GM21717 (cell line): ENCODE data around the gene HLA-DPA1.
"Not testable (repeated sequence)": the region's sequence is repeated elsewhere in the genome, so short reads cannot be mapped to it uniquely, and the experiment has no call there.

ENCODE experiments used
- ATAC-seq: cut with Tn5 transposase; IDR thresholded peaks from one replicate; pipeline ENCODE4 v1.9.1; 2021; ENCODE audit warnings: mild to moderate bottlenecking, moderate library complexity; ENCODE audit not compliant: unreplicated experiment

Gene HLA-DPA1

DNA sequence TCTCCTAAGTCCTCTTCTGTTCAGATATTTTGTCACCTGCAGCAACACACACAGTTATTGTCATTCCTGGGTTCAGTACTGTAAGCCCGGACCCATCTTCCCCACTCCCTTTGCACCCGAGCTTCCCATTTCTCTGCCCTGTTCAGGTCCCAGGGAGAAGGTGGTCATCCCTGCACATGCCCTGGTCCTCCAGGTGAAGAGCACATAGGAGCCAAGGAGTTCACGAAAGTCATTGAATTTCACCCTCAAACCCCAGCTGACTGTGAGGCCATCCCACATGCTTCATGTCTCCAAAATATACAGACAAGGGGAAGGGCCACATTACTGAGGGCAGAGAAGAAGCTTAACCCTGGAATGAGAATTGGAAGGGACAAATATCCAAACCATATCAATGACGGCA is 8.1 kb downstream of the HLA-DPA1 start:
- ATAC-seq: no peak

DNA sequence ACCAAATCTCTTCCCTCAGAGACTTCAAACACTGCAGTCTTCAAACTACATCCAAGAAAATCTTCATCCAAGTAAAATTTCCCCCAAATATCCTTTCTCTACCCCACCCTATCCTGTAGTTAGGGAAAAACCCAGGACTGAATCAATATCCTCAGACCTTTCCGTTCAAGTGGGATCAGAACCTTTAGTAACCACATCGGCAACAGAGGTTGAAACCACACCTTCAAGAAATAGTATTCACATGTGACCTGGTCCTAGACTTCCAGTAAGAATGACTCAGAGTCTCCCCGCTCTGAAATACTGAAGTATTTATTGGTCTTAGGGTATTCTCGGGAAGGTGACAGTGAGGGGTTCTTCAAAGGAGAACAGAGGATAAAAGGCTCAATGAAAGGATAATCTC is 8.7 kb downstream of the HLA-DPA1 start:
- no peak for ATAC-seq

DNA sequence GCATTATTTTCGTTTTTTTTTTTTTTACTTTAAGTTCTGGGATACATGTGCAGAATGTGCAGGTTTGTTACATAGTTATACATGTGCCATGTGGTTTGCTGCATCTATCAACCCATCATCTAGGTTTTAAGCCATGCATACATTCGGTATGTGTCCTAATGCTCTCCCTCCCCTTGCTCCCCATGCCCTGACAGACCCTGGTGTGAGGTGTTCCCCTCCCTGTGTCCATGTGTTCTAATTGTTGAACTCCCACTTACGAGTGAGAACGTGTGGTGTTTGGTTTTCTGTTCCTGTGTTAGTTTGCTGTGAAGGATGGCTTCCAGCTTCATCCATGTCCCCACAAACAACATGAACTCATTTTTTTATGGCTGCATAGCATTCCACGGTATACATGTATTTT is 10.0 kb downstream of the HLA-DPA1 start:
- ATAC-seq: not testable (repeated sequence)

DNA sequence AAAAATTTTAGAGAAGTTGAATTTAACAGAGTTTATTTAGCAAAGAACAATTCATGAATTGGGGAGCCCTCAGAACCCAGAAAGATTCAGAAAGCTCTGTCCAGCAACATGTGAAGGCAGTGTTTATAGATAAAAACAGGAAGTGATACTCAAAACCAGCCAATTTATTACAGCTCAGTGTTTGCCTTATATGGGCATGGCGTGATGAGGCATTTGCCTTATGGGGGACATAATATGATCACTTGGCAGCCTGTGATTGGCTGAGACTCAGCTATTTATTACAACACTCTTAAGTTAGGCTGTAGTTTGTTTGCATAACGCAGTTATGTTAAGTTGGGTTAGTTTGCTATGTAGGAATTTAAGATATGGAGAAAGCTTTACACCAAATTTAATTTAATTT is 11.5 kb downstream of the HLA-DPA1 start:
- ATAC-seq: no peak

DNA sequence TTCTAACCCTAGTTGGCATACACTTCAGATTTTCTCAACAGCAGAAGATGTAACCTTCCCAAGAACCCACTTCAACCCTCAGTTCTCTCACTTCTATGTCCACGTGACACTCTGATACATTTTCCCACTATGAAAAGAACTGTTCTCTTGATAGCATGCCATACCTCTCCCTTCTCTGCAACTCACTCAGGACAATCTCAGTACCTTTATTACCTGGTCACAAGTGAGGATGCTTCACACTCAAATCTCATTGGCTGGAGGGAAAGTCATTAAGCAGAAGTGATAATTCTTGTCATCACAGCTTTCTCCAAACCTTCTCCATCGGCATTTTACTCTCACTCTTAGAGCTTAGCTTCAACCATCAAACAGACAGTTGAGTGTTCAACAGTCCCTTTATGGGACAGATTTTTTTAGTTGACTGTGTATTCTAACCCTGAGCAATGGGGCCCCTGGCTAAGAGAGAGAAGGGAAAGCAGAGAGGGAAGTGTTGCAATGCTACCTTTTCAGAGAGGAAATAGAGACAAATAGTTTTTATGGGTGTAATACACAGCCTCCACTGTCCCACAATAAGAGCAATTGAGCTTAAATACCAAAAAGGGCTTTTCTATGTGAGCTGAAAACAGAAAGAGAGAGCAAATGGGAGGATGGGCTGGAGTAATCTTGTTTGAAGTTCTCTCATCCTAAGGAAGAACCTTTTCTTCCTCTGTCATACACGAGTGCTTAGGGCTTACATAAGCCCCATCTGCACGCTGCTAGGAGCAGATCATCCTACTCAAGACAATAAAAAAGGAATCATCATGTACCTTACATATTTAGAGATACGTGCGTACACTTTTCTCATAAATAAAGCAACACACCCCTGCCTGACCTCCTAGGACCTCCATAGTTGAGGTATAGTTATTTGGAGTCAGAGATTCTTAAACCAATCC is 16.0 kb downstream of the HLA-DPA1 start:
- no peak for ATAC-seq

DNA sequence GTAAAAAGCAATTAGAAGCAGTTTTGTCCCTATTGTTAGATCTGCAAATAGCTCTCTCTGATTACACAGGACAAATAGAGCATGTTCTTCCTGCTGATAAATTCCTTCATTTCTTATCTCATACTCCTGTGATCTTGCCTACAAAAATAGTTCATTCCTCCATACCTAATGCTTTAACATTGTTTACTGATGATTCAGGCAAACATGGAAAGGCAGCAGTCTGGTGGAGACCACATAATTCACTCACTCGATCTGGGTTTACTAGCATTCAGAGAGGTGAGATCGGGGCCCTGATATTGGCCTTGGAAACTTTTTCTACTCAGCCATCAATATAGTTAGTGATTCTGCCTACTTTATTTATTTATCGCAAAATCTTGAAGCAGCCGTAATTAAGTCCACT is 20.2 kb downstream of the HLA-DPA1 start:
- ATAC-seq: no peak

DNA sequence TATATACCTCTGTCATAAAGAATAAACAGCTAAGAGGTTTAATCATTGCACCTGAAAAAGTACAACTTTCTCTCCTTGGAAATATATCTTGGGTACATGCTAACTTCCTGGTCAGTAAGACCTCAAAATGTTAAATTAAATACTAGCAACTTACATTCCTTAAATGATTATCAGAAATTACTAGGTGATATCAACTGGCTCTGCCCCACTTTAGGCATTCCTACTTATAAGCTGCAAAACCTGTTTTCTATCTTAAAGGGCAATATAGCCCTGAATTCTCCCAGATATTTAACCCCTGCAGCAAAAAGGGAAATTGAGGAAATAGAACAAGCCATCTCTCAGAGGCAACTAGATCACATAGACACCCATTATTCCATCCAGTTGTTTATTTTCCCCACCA is 20.8 kb downstream of the HLA-DPA1 start:
- no peak for ATAC-seq

DNA sequence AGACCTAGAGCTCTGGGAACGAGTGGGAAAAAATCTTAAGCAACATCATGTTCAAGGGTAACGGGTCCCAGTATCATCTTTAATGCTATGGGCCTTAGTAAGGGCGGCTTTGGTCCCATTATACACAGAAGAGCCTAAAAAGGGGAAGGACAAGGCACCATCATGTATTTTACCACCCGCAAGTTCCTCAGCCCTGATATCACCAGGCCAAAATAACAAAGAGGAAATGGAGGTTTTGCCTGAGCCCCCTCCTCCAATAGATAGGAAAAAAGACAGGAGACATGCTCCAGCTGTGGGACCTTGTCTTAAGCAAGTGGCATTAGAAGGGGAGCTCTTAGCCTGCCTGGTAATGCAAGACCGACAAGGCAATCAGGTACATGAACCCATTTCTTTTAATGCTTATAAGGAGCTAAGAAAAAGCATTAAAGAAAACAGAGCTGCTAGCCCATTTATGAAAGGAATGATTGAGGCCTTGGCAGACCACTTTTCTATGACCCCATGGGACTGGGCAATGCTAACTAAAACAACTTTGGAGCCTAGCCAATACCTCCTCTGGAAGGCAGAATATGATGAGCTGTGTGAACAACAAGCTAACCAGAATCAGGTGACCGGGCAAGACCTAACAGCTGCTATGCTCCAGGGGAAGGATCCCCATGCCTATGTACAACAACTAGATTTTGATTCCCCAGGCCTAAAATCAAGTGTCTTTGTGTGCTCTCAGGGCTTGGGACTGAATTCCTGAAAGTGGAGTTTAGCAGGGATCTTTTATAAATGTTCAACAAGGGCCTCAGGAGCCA is 23.2 kb downstream of the HLA-DPA1 start:
- ATAC-seq: no peak

DNA sequence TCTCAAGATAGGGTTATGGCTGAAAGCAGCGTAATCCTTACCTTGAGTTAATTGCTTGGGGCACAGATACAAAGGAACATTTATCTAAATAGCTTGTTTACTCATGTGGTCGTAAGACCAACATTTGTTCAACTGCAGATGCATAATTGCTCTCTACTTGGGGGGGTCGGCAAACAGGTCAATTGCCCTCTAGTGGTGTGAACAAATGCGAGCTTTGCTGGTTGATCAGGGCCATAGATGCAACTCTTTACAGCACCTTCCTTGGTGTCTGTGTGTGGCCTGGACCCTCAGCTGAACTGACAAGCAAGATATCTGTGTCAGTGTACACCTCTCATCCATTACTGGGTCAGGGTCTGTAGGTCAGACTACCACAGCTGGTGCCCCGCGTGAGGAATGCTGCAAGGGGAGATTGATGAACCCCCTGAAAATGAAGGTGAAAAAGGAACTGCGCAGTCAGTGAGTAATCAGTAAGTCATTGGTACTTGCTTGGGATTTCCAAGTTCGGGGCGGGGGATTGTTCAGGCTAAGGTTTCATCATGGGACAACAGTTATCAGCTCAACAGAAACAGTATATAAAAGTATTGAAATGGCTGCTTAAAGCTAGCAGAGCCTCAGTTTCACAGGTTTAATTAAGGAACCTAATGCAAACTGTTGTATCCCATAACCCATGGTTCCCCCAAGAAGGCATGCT is 24.0 kb downstream of the HLA-DPA1 start:
- ATAC-seq: no peak

DNA sequence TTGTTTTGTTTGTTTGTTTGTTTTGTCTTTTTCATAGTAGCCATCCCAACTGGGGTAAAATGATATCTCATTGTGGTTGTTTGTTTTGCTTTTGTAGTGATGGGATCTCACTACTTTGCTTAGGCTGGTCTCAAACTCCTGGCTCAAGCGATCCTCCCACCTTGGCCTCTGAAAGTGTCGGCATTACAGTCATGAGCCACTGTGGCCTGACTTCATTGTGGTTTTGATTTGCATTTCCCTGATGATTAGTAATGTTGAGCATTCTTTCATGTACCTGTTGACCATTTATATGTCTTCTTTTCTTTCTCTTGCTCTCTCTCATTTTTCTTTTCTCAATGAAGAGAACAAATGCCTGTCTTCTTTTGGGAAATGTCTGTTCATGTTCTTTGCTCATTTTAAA is 33.3 kb downstream of the HLA-DPA1 start:
- ATAC-seq: no peak

DNA sequence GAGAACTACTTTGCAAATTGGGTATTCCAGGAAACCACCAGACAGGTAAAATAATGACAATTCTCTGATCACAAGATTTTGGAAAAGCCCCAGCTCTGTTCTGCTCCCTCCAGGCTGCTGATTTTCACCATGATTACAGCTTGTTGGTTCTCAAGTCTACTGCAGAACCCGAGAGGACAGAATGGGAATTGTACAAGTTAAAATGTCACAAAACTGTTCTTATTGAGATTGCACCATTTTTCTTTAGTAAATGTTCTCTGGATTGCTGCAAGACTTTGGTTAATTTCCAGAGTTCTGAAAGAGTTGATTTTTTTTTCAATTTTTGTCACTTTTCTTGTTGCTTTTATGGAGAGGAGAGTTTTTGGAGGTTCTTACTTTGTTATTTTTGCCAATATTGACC is 36.9 kb downstream of the HLA-DPA1 start:
- no peak for ATAC-seq

DNA sequence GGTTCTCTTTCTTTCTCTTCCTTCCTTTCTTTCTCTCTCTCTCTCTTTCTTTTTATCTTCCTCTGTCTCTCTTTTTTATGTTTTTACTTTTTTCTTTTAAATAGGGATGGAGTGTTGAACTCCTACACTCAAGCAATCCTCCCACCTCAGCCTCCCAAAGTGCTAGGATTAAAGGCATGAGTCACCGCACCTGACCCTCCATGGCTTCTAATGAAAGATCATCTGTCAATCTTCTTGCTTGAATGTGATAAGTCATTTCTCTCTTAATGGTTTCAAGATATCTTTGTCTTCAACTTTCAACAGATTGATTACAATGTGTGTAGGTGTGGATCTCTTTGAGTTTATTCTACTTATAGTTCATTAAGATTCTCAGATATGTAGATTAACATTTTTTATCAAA is 38.9 kb downstream of the HLA-DPA1 start:
- ATAC-seq: no peak

DNA sequence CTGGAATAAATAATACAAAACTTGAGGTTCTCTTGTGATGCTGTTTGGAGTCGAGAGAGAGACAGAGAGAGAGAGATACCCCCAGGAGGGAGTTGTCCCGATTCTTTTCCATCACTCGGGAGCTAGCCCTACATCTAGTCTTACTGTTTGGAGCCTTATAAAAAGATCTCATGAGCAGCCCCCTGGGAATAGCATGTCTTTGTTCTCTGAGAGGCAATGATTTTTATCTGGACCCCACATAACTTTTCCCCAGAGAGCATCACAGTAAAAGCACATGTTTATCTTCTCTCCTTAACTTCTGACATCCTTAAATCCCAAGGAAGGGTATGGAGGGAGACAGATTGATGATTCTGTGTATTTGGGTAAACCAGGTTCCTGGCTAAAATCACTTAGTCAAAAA is 43.2 kb downstream of the HLA-DPA1 start:
- no peak for ATAC-seq

DNA sequence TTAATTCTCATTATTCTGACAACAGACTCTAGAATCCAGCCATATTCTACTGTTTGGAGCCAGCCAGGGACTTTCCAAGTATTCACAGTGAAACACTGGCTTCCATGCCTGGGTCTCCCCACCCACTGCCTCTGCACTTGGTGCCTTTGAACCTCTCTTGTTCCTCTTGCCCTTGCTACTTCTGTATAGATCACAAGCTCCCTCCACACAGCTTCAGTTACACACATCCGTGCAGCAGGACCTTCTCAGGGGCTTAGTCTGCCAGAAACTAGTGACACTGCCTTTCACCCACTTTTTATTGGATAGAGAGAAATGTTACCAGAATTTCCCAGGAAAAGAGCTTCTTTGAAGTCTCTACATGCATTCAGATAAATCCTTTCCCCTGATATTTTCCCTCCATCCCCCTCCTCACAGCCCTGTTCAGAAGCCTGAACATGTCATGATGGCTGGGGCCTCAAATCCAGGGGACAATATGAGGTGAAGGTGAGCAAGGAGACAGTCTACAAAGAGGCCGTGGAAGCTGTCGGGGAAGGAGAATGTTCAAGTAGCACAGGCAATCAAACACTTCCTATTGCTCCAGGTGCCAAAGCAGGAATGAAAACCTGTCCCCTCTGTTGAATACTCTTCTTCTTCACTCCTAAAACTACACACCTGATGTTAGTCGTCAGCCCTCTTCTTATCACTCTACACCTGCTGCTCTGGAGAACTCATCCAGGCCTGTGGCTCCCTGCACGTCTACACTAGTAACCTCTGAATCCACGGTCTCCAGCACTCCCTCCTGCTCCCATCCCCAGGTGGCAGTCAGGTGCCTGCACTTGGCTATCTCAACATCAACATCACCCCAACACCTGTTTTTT is 43.9 kb downstream of the HLA-DPA1 start:
- ATAC-seq: peak; percentile 54

DNA sequence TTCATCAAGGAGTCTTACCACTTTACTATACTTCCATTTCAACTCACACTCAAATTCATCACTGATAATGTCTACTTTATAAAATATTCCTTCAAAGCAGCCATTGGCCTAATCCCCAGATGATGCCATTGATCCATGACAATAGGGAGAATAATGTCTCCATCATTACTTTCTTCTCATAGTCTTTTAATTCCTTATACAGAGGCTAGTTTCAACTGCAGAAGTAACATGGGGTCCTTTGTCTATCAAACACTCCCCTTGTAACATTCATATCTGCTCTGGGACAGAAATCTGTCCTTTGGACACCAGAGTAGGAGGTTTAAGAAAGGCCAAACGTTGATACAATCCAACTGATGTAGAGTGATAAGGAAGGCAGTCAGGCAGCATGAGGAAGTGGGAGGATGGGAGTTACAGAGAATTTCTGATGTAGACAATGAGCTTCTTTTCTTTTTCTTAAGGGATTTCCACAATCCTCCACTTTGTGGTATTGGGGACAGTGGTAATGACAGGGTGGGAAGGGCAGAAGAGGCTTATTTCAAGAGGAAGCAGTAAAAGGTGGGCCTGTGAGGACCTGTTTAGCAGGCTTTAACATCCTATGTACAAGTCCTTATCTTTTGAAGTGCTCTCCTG is 45.1 kb downstream of the HLA-DPA1 start:
- peak; percentile 13 for ATAC-seq

DNA sequence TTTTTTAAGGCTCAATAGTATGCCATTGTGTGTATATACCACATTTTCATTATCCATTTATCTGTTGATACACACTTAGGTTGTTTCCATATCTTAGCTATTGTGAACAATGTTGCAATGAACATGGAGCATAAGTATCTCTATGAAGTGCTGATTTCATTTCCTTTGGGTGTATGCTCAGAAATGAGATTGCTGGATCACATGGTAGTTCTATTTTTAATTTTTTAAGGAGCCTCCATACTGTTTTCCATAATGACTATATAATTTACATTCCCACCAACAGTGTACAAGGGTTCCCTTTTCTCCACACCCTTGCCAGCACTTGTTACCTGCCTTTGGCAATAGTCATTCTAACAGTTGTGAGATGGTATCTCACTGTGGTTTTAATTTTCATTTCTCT is 48.9 kb downstream of the HLA-DPA1 start:
- no peak for ATAC-seq

DNA sequence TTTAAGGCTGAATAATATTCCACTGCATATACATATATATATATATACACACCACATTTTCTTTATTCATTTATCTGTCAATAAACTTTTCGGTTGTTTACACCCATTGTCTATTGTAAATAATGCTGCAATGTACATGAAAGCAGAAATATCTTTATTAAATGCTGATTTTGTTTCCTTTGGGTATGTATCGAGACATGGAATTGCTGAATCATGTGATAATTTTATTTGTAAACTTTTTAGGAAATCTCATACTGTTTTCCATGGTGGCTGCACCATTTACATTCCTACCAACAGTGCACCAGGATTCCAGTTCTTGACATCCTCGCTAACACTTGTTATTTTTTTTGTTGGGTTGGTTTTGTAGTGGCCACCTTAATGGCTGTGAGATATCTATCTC is 49.9 kb downstream of the HLA-DPA1 start:
- ATAC-seq: no peak

DNA sequence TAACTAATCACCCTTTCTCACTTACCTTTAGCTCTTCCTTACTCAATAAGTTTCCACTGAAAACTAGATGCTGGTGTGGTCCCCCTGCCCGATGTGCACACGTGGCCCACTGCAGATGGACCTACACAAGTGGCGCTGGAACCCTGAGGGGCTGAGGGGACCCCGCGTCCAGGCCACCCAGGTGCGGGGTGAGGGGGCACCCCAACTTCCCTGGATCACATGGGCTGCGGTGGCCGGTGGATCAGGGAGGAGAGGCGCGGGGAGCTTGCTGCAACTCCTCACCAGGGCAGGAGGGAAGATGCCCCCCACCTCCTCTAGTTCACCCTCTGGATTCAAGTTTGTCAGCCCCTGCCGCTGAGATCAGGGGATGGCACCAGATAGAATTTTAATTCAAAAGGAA is 51.5 kb downstream of the HLA-DPA1 start:
- ATAC-seq: no peak

DNA sequence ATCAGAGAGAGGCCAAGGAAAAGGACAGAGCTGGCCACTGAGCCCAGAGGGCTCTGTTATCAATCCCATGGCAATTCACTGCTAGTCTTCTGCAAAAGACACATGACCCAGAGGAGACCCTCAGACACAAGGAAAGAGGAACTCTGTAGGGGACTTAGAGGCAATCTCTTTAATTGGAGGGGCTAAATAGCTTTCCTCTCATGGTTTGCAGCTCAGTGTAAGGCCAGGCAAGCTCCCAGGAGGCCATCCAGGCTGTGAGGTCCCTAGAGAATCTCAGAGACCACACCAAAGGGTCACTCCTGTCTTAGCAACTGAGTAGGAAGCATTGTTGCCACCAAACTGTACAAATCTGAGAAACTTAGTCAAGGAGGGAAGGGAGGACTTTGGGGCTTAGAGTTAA is 54.1 kb downstream of the HLA-DPA1 start:
- ATAC-seq: no peak

DNA sequence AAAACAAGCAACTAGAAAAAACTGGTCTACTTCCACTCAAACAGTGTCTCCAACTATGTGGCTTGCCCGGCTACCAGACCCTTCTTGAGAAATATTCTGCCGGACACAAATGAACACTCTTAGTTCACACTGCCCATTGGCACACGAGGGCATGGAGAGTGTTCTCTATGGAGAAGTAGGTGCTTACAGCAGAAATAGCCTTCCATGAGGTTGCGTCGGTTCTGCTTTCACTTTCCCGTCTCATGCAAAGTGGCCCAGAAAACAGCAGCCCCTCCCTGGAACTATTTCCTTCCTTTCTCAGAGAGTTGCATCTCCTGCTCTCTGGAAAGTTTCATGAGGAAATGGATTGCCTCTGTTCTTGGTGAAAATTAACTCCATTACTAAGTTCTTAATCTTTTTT is 54.5 kb downstream of the HLA-DPA1 start:
- peak; percentile 49 for ATAC-seq
